Naive B cell (primary cell): ENCODE measurements around the gene PSMG3. TPM values are rescaled to one million over a fixed set of nuclear protein-coding genes. Genes with fewer than 3 reads are reported as not detected.
"Not testable (repeated sequence)": the region's sequence is repeated elsewhere in the genome, so short reads cannot be mapped to it uniquely, and the experiment has no call there.

Source experiments
- ATAC-seq, 2 donors: fragments of 150-1000 bp; cut with Tn5 transposase; 2 replicates each; pipeline ENCODE4 v1.10.0; 2021; ENCODE audit warnings: low read depth in 2 of 2, mild to moderate bottlenecking in 2 of 2, moderate library complexity in 2 of 2
- DNase-seq: peaks from one replicate; pipeline ENCODE4 v3.0.0; 2022
- H3K27ac Mint-ChIP-seq, 6 donors: one replicate each; pipeline ENCODE4 v1.8.0; 2020 to 2022; ENCODE audit warnings: mild to moderate bottlenecking in 6 of 6, mixed read lengths in 6 of 6, moderate library complexity in 5 of 6, inconsistent platforms in 2 of 6
- H3K27me3 Mint-ChIP-seq, 3 donors: one replicate each; pipeline ENCODE4 v1.8.0; 2021 to 2022; ENCODE audit warnings: mixed read lengths in 3 of 3, mild to moderate bottlenecking in 1 of 3
- H3K36me3 Mint-ChIP-seq, 2 donors: one replicate each; pipeline ENCODE4 v1.8.0; 2020 to 2022; ENCODE audit warnings: mixed read lengths in 2 of 2, inconsistent platforms in 1 of 2, mild to moderate bottlenecking in 1 of 2
- H3K4me1 Mint-ChIP-seq, 3 donors: one replicate each; pipeline ENCODE4 v1.8.0; 2020 to 2022; ENCODE audit warnings: mixed read lengths in 3 of 3, inconsistent platforms in 1 of 3, mild to moderate bottlenecking in 1 of 3, moderate library complexity in 1 of 3
- H3K4me3 Mint-ChIP-seq, 8 donors: one replicate each; pipeline ENCODE4 v1.8.0; 2020 to 2022; ENCODE audit warnings: mild to moderate bottlenecking in 8 of 8, mixed read lengths in 8 of 8, moderate library complexity in 8 of 8, inconsistent platforms in 2 of 8
- H3K9me3 Mint-ChIP-seq, 7 donors: one replicate each; pipeline ENCODE4 v1.8.0; 2020 to 2022; ENCODE audit warnings: mixed read lengths in 7 of 7, mild to moderate bottlenecking in 5 of 7, inconsistent platforms in 2 of 7, moderate library complexity in 1 of 7
- polyA plus RNA-seq, 6 donors: library from polyadenylated mRNA; unstranded; fragments of 300-500 nt; fragmentation: Illumina TruSeq; gene quantifications; one replicate each; pipeline ENCODE4 v1.2.3, GENCODE V29; 2021; ENCODE audit warnings: low read depth in 6 of 6

The PSMG3 gene
- polyA plus RNA-seq, 6 donors from 2014 or later = 24.2 to 43.4 (median 38.6) TPM

- no peak overlapping the region for H3K4me3 Mint-ChIP-seq
- peaks cover 0 to 10% (median 9%) of the 10 kb centered on the region in 3 donors for H3K27me3 Mint-ChIP-seq
- H3K36me3 Mint-ChIP-seq = peaks cover 5 to 8% of the 10 kb centered on the region in 2 donors
- H3K4me1 Mint-ChIP-seq = no peaks in the 10 kb centered on the region
- H3K9me3 Mint-ChIP-seq = peaks cover 5 to 14% (median 7%) of the 10 kb centered on the region in 7 donors
- H3K27ac Mint-ChIP-seq = peak overlapping the region in 2 of 6 donors; percentile 39 to 69
- ATAC-seq = peak; percentile 23 to 45
- no peak for DNase-seq
Measured at GRCh38 chr7:1521456-1521855, 48.4 kb downstream of the PSMG3 start.

- ATAC-seq (no peak), DNase-seq (no peak)
- Mint-ChIP-seq H3K4me1 (no peaks in the 10 kb centered on the region), H3K36me3 (peaks cover 5 to 8% of the 10 kb centered on the region in 2 donors), H3K27me3 (peaks cover 0 to 5% (median 3%) of the 10 kb centered on the region in 3 donors), H3K4me3 (peak overlapping the region in 1 of 8 donors; percentile 23), H3K27ac (no peak overlapping the region), H3K9me3 (peaks cover 5 to 14% (median 7%) of the 10 kb centered on the region in 7 donors)
Measured at GRCh38 chr7:1520539-1521234, 49.1 kb downstream of the PSMG3 start.

- not testable (repeated sequence) for H3K27me3 Mint-ChIP-seq, H3K27ac Mint-ChIP-seq, H3K36me3 Mint-ChIP-seq, DNase-seq, ATAC-seq, H3K4me1 Mint-ChIP-seq
- peaks cover 5 to 14% (median 7%) of the 10 kb centered on the region in 7 donors for H3K9me3 Mint-ChIP-seq
- H3K4me3 Mint-ChIP-seq = peak overlapping the region in 1 of 8 donors; percentile 17
Measured at GRCh38 chr7:1519322-1519922, 50.4 kb downstream of the PSMG3 start.

Other genes with a start within 250 kb of the PSMG3 start
- not detected for gene MICALL2, start 110.6 kb downstream of the PSMG3 start, polyA plus RNA-seq
- 10 to 100 TPM in 5 of 6 donors, 1 to 10 TPM in 1; 3.0 to 26.7 (median 11.7) TPM for gene INTS1, start 65.6 kb downstream of the PSMG3 start, polyA plus RNA-seq
- gene MAFK, start 39.3 kb downstream of the PSMG3 start, polyA plus RNA-seq = 1 to 10 TPM in 1 of 6 donors, under 1 TPM in 5; 0.36 to 1.2 (median 0.66) TPM
- under 1 TPM in 1 of 6 donors, not detected in 5; 0.16 TPM for gene TMEM184A, start 13.8 kb downstream of the PSMG3 start, polyA plus RNA-seq
- not detected for gene ELFN1, start 100.2 kb upstream of the PSMG3 start, polyA plus RNA-seq